IMR-90 (cell line): ENCODE results near the gene HEATR9. TPM values are rescaled to one million over a fixed set of nuclear protein-coding genes. Genes with fewer than 3 reads are reported as not detected.

Source experiments
- ATAC-seq: fragments of 200-7000 bp; cut with Tn5 transposase; 2 replicates; pipeline ENCODE4 v1.9.1; 2020; ENCODE audit warnings: low read depth, mild to moderate bottlenecking, moderate library complexity
- BruUV-seq: library from RNA; stranded (reverse); fragments of 400-500 nt; replicated peaks from 2 replicates; lab custom pipeline; 2021; lab: Mats Ljungman, UMichigan
- CTCF ChIA-PET: fragments of 300-600 bp; formaldehyde crosslinking; extraction: SDS; loops from one replicate; lab custom pipeline; 2021; ENCODE audit warnings: antibody characterized with exemption; lab: Yijun Ruan, JAX
- POLR2A ChIA-PET: fragments of 300-600 bp; sonication (Branson Sonifier 250); formaldehyde crosslinking; loops from one replicate; lab custom pipeline; 2022; ENCODE audit warnings: antibody characterized with exemption; ENCODE audit not compliant: unreplicated experiment; lab: Charles Lee
- DNase-seq: peaks from one replicate; pipeline ENCODE4 v3.0.0; 2013
- H2AFZ ChIP-seq: replicated peaks from 2 replicates; pipeline ENCODE3; 2013; ENCODE audit warnings: low read length, mild to moderate bottlenecking; ENCODE audit not compliant: poor library complexity
- H2AK5ac ChIP-seq: 2 replicates; pipeline ENCODE4 v1.6.1; 2013; ENCODE audit warnings: low read depth, low read length, inconsistent platforms
- H2AK9ac ChIP-seq: replicated peaks from 2 replicates; pipeline ENCODE3; 2013; ENCODE audit warnings: mild to moderate bottlenecking, low read depth, low read length, moderate library complexity; ENCODE audit not compliant: poor library complexity
- H2BK120ac ChIP-seq: 2 replicates; pipeline ENCODE4 v1.6.1; 2013; ENCODE audit warnings: low read depth, low read length, inconsistent platforms
- H2BK15ac ChIP-seq: 3 replicates; pipeline ENCODE4 v1.6.1; 2013; ENCODE audit warnings: low read depth, low read length, inconsistent platforms
- H2BK20ac ChIP-seq: 2 replicates; pipeline ENCODE4 v1.6.1; 2013; ENCODE audit warnings: low read depth, mild to moderate bottlenecking, inconsistent platforms, low read length, moderate library complexity
- H2BK5ac ChIP-seq: 2 replicates; pipeline ENCODE4 v1.6.1; 2013; ENCODE audit warnings: mild to moderate bottlenecking, low read depth, low read length, inconsistent platforms; ENCODE audit not compliant: poor library complexity, severe bottlenecking
- H3K14ac ChIP-seq: replicated peaks from 2 replicates; pipeline ENCODE4 v1.6.1; 2013; ENCODE audit warnings: low read depth, low read length, inconsistent platforms
- H3K18ac ChIP-seq: 2 replicates; pipeline ENCODE4 v1.6.1; 2013; ENCODE audit warnings: low read depth, low read length, control low read depth
- H3K23ac ChIP-seq: 2 replicates; pipeline ENCODE4 v1.6.1; 2013; ENCODE audit warnings: low read depth, low read length, inconsistent platforms
- H3K27ac ChIP-seq: 2 replicates; pipeline ENCODE4 v1.5.1; 2013; ENCODE audit warnings: mild to moderate bottlenecking, control low read depth, low read length; ENCODE audit not compliant: insufficient read depth
- H3K27me3 ChIP-seq: 2 replicates; pipeline ENCODE4 v1.6.1; 2013; ENCODE audit warnings: low read length; ENCODE audit not compliant: control insufficient read depth, insufficient read depth
- H3K36me3 ChIP-seq: 2 replicates; pipeline ENCODE4 v1.6.1; 2013; ENCODE audit warnings: low read length, mixed read lengths; ENCODE audit not compliant: control insufficient read depth, insufficient read depth
- H3K4ac ChIP-seq: 2 replicates; pipeline ENCODE4 v1.6.1; 2013; ENCODE audit warnings: low read depth, low read length, inconsistent platforms
- H3K4me1 ChIP-seq: 2 replicates; pipeline ENCODE4 v1.6.1; 2013; ENCODE audit warnings: low read length, mixed read lengths; ENCODE audit not compliant: control insufficient read depth, insufficient read depth
- H3K4me2 ChIP-seq: 2 replicates; pipeline ENCODE4 v1.6.1; 2013; ENCODE audit warnings: low read depth, mild to moderate bottlenecking, control low read depth, low read length, moderate library complexity
- H3K4me3 ChIP-seq: 2 replicates; pipeline ENCODE4 v1.5.1; 2013; ENCODE audit warnings: low read depth, mild to moderate bottlenecking, control low read depth, low read length, moderate library complexity; ENCODE audit not compliant: insufficient read depth
- H3K56ac ChIP-seq: 2 replicates; pipeline ENCODE4 v1.6.1; 2013; ENCODE audit warnings: low read length, inconsistent platforms; ENCODE audit not compliant: insufficient read depth; ENCODE audit errors: extremely low read depth
- H3K79me1 ChIP-seq, 2 experiments: 2 replicates each; pipeline ENCODE4 v1.6.1; 2013; ENCODE audit warnings: low read length in 2 of 2, inconsistent platforms in 1 of 2, low read depth in 1 of 2
- H3K9ac ChIP-seq: 2 replicates; pipeline ENCODE4 v1.6.1; 2013; ENCODE audit warnings: low read depth, low read length, control low read depth
- H3K9me1 ChIP-seq: 2 replicates; pipeline ENCODE4 v1.6.1; 2013; ENCODE audit warnings: low read length, inconsistent platforms; ENCODE audit not compliant: insufficient read depth
- H3K9me3 ChIP-seq: 2 replicates; pipeline ENCODE4 v1.6.1; 2013; ENCODE audit warnings: low read length; ENCODE audit not compliant: control insufficient read depth, insufficient read depth
- H4K20me1 ChIP-seq: 2 replicates; pipeline ENCODE4 v1.6.1; 2013; ENCODE audit warnings: low read length, inconsistent platforms; ENCODE audit not compliant: insufficient read depth
- H4K5ac ChIP-seq: 2 replicates; pipeline ENCODE4 v1.6.1; 2013; ENCODE audit warnings: mild to moderate bottlenecking, low read depth, low read length, control low read depth
- H4K8ac ChIP-seq, 2 experiments: 2 replicates each; pipeline ENCODE4 v1.6.1; 2013; ENCODE audit warnings: low read depth in 2 of 2, low read length in 2 of 2, control low read depth in 1 of 2, inconsistent platforms in 1 of 2
- H4K91ac ChIP-seq: 2 replicates; pipeline ENCODE4 v1.6.1; 2013; ENCODE audit warnings: low read depth, low read length, inconsistent platforms; ENCODE audit not compliant: insufficient read depth
- BHLHE40 ChIP-seq: fragments of 150-350 bp; IDR thresholded peaks from 2 replicates; pipeline ENCODE4 v1.6.1; 2016; ENCODE audit warnings: mild to moderate bottlenecking, low read depth, low read length
- CEBPB ChIP-seq: IDR thresholded peaks from 2 replicates; pipeline ENCODE4 v1.6.1; 2012; ENCODE audit warnings: low read depth, low read length, improper control_type of control experiment
- CHD1 ChIP-seq: IDR thresholded peaks from 2 replicates; pipeline ENCODE4 v1.6.1; 2012; ENCODE audit warnings: low read depth, low read length, improper control_type of control experiment
- MAZ ChIP-seq: IDR thresholded peaks from 2 replicates; pipeline ENCODE4 v1.6.1; 2012; ENCODE audit warnings: low read depth, mild to moderate bottlenecking, low read length, improper control_type of control experiment, moderate library complexity, borderline replicate concordance
- MXI1 ChIP-seq: IDR thresholded peaks from 2 replicates; pipeline ENCODE4 v1.6.1; 2012; ENCODE audit warnings: low read depth, mild to moderate bottlenecking, low read length, moderate library complexity, borderline replicate concordance
- POLR2A ChIP-seq: IDR thresholded peaks from 2 replicates; pipeline ENCODE4 v1.6.1; 2012; ENCODE audit warnings: mild to moderate bottlenecking, low read depth, low read length
- RAD21 ChIP-seq: IDR thresholded peaks from 2 replicates; pipeline ENCODE4 v1.6.1; 2012; ENCODE audit warnings: low read length, improper control_type of control experiment
- RFX5 ChIP-seq: IDR thresholded peaks from 2 replicates; pipeline ENCODE4 v1.8.0; 2012; ENCODE audit warnings: low read depth, mild to moderate bottlenecking, low read length, moderate library complexity
- SMC3 ChIP-seq: fragments of 150-350 bp; IDR thresholded peaks from 2 replicates; pipeline ENCODE4 v1.6.1; 2016; ENCODE audit warnings: low read depth, mild to moderate bottlenecking, antibody characterized with exemption, low read length, moderate library complexity
- WGBS, 2 experiments: methylation state at CpG; one replicate each; pipeline versions ENCODE4 v1.1.5 to v1.1.7; 2013; ENCODE audit warnings: missing lambda C conversion rate in 2 of 2; ENCODE audit not compliant: insufficient read length in 1 of 2; ENCODE audit errors: extremely low coverage in 2 of 2; 5-methylcytosine and 5-hydroxymethylcytosine counted together
- dilution Hi-C: fragments of 300-500 bp; cut with HindIII; formaldehyde crosslinking; loops from one replicate; pipeline ENCODE4 v1.14.3; 2018; ENCODE audit warnings: low sequenced_read_pairs; ENCODE audit not compliant: unreplicated experiment
- in situ Hi-C: fragments of 300-500 bp; cut with MboI; formaldehyde crosslinking; loops from 3 replicates; pipeline ENCODE4 v1.14.3; 2019; ENCODE audit warnings: low sequenced_read_pairs, inconsistent platforms, mixed read lengths
- intact Hi-C: fragments of 100-400 bp; cut with micrococcal nuclease; formaldehyde crosslinking; loops from 2 replicates; pipeline ENCODE4 v1.10.0; 2022
- polyA plus RNA-seq, 3 experiments: library from polyadenylated mRNA; depleted of rRNA; stranded (reverse); fragments of >200 nt; gene quantifications; 2 replicates each; pipeline ENCODE4 v1.2.3, GENCODE V29; 2012; ENCODE audit warnings: low replicate concordance in 1 of 3
- total RNA-seq: library from RNA; depleted of rRNA; stranded (reverse); fragments of >200 nt; gene quantifications from 2 replicates; pipeline ENCODE4 v1.2.3, GENCODE V29; 2012
- TF ChIP-seq, protein P1 (sequence below): fragments of 150-350 bp; IDR thresholded peaks from 2 replicates; pipeline ENCODE4 v1.6.1; 2016; ENCODE audit warnings: low read depth, mild to moderate bottlenecking, low read length, moderate library complexity, borderline replicate concordance
- TF ChIP-seq, protein P2 (sequence below): fragments of 150-350 bp; IDR thresholded peaks from 2 replicates; pipeline ENCODE4 v1.6.1; 2017; ENCODE audit warnings: mild to moderate bottlenecking, antibody characterized with exemption, low read length, low read depth

Gene HEATR9
- total and polyA plus RNA-seq, 2 of the 4 experiments (the other 2 are of a cell fraction), result not detected

DNA sequence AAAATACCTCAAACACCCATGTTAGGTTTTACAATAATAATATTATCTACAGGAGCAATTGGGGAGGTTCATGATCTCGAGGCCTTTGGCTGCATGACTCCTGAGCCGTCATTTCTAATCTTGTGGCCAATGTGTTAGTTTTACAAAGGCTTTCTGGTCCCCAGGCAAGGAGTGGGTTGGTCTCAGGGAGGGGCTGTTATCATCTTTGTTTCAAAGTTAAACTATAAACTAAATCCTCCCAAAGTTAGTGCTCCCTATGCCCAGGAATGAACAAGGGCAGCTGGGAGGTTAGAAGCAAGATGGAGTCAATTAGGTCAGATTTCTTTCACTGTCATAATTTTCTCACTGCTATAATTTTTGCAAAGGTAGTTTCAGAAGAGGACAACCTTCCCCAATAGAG lies 20.6 kb upstream of the HEATR9 start:
- no peak overlapping the region for H2BK20ac ChIP-seq
- dilution Hi-C loops (no loop called here), in situ Hi-C loops (no loop called here), intact Hi-C loops (no loop called here)
- H3K14ac ChIP-seq, result no peak overlapping the region
- no peak overlapping the region for H2BK120ac ChIP-seq
- H4K8ac ChIP-seq, result no peak overlapping the region
- no peak overlapping the region for H2AFZ ChIP-seq
- no peaks in the 10 kb centered on the region; the same call in 1 of the 2 replicates for H3K9me1 ChIP-seq
- H3K18ac ChIP-seq, result no peak overlapping the region
- no peaks in the 10 kb centered on the region for H3K79me1 ChIP-seq
- H3K23ac ChIP-seq, result no peak overlapping the region
- H3K56ac ChIP-seq, result no peak overlapping the region
- no peaks in the 10 kb centered on the region for H3K4me1 ChIP-seq
- no peaks in the 10 kb centered on the region for H4K20me1 ChIP-seq
- DNase-seq (no peak), ATAC-seq (no peak)
- H2AK9ac ChIP-seq, result no peak overlapping the region
- TF ChIP-seq MAZ (no peak), RAD21 (no peak), CEBPB (no peak), SMC3 (no peak), RFX5 (no peak), CHD1 (no peak), POLR2A (no peak), BHLHE40 (no peak), MXI1 (no peak)
- TF ChIP-seq, protein P1, sequence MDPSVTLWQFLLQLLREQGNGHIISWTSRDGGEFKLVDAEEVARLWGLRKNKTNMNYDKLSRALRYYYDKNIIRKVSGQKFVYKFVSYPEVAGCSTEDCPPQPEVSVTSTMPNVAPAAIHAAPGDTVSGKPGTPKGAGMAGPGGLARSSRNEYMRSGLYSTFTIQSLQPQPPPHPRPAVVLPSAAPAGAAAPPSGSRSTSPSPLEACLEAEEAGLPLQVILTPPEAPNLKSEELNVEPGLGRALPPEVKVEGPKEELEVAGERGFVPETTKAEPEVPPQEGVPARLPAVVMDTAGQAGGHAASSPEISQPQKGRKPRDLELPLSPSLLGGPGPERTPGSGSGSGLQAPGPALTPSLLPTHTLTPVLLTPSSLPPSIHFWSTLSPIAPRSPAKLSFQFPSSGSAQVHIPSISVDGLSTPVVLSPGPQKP, result no peak
- TF ChIP-seq, protein P2, sequence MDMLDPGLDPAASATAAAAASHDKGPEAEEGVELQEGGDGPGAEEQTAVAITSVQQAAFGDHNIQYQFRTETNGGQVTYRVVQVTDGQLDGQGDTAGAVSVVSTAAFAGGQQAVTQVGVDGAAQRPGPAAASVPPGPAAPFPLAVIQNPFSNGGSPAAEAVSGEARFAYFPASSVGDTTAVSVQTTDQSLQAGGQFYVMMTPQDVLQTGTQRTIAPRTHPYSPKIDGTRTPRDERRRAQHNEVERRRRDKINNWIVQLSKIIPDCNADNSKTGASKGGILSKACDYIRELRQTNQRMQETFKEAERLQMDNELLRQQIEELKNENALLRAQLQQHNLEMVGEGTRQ, result no peak
- H4K5ac ChIP-seq, result no peak overlapping the region
- WGBS, 2 experiments, result no CpG with 5 or more reads among the region's 2 CpGs
- no peaks in the 10 kb centered on the region for H3K36me3 ChIP-seq
- no peak overlapping the region for H2BK5ac ChIP-seq
- no peaks in the 10 kb centered on the region; the same call in 1 of the 2 replicates for H3K27me3 ChIP-seq
- no peak overlapping the region for H3K4me3 ChIP-seq
- no peak overlapping the region for H3K9ac ChIP-seq
- no peak overlapping the region for H2AK5ac ChIP-seq
- H3K9me3 ChIP-seq, result no peaks in the 10 kb centered on the region
- ChIA-PET POLR2A (no interaction called here), CTCF (no interaction called here)
- H3K4ac ChIP-seq, result no peak overlapping the region
- no peak overlapping the region for H2BK15ac ChIP-seq
- no TSS peak for BruUV-seq
- no peak overlapping the region for H3K27ac ChIP-seq
- no peak overlapping the region for H3K4me2 ChIP-seq
- H4K91ac ChIP-seq, result no peak overlapping the region
